NCI-H2171 (cell line): ENCODE results near the gene CDK3.
"Not testable (repeated sequence)": the region's sequence is repeated elsewhere in the genome, so short reads cannot be mapped to it uniquely, and the experiment has no call there.

Experiments
- DNase-seq: peaks from one replicate; lab custom pipeline; 2025; lab: John Stamatoyannopoulos, UW

CDK3 gene

DNA sequence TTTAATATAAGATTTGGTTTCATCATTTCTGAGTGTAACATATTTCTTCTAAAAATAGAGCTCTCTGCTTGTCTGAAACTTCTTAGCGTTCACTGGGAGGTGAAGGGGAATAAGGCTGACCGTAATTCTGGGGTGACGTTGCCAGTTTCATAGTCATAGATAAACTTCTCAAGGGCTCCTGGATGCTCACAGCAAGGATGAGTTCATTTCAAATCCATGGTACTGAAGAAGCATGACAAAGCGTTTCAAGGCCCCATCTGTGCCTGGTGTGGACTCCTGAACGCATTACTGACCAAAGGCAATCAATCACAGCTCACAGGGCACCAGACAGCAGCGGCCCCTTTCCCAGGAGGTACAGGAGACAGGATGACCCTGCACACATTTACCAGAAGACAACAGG is 38.5 kb downstream of the CDK3 start:
- DNase-seq: no peak

DNA sequence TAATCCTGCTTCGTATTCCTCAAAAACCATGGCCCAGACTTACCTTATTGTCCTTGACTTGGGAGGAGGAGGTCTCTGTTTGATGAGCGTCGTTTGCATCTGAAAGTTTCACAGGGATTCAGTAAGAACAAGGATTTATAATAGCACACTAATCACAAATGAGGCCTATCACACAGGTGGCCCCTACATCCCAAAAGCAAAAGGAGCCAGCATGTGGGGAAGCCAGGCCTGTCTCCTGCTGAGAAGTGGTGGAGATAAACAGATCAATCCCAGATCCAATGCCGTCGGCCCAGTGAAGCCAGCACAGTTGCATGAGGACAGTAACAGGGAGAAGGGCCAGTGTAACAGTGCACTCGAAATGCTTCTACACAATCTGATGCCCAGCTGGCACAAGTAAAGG is 39.7 kb downstream of the CDK3 start:
- DNase-seq: no peak

DNA sequence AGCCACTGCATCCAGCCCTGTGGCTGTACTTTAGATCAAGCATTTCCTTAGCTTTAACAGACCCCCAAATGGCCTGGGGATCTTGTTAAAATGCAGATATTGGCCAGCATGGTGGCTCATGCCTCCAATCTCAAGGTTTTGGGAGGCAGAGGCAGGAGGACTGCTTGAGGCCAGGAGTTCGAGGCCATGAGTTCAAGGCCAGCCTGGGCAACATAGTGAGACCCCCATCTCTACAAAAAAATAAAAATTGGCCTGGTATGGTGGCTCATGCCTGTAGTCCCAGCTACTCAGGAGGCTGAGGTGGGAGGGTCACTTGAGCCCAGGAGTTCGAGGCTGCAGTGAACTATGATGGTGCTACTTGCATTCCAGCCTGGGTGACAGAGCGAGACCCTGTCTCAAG is 42.2 kb downstream of the CDK3 start:
- DNase-seq: not testable (repeated sequence)

GRCh38 chr17:76044475-76045007 is 43.9 kb downstream of the CDK3 start:
- DNase-seq: not testable (repeated sequence)

DNA sequence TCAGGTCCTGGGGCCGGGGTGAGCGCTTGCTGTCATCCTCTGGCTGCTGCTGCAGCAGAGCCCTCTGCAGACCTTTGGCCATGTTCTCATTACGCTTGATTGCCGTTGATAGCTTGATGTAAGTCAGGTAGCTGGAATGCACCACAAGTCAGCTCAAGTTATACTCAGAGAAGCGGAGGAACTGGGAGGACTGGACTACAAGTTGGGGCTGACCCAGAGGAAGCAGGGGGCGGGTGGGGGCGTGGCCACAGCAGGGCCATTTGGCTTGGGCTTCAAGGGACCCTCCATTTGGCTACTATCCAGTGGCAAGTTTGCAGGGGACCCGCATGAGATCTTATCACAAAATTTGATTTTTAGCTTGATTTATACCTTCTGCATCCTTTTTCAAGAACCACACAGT is 45.4 kb downstream of the CDK3 start:
- no peak for DNase-seq

GRCh38 chr17:76048025-76048605 is 47.5 kb downstream of the CDK3 start:
- no peak for DNase-seq

GRCh38 chr17:76048711-76049110 is 48.1 kb downstream of the CDK3 start:
- no peak for DNase-seq

GRCh38 chr17:76049239-76049638 is 48.6 kb downstream of the CDK3 start:
- DNase-seq: no peak

GRCh38 chr17:76049836-76050537 is 49.3 kb downstream of the CDK3 start:
- no peak for DNase-seq

- no peak for DNase-seq
These were observed 50.1 kb downstream of the CDK3 start for GRCh38 chr17:76050538-76051467.

DNA sequence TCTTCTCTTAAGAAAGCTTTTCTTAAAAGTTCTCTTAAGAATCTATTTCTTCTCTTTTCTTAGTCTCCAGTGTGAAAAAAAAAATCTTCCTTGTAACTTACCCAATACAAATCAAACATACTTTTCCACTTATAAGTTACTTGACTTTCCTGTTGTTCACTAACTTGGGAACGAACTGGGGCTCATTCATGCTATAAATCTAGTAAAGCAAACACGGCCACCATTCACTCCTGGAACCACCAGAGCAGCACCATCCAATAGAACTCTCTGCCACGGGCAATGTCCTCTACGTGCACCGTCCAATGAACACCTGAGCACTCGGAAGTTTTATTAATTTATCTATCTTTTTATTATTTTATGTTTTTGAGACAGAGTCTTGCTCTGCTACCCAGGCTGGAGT is 50.9 kb downstream of the CDK3 start:
- no peak for DNase-seq

GRCh38 chr17:76053246-76054111 is 52.8 kb downstream of the CDK3 start:
- no peak for DNase-seq

- no peak for DNase-seq
These were observed 53.4 kb downstream of the CDK3 start for GRCh38 chr17:76054112-76054476.
